Cardiac fibroblast (primary cell): ENCODE measurements around the gene LRRC4C.

Source experiments
- DNase-seq, 2 donors: peaks; one replicate each; pipeline versions ENCODE4 v3.0.0 to v3.0.0-alpha.2; 2010; ENCODE audit warnings: low read depth in 2 of 2
- H3K4me3 ChIP-seq, 2 donors: replicated peaks in 1 of 2; 1 replicate in 1 of 2; 2 replicates in 1 of 2; pipeline ENCODE4 v1.5.1; 2011; ENCODE audit warnings: low read depth in 2 of 2, low read length in 2 of 2, mild to moderate bottlenecking in 2 of 2, moderate library complexity in 1 of 2
- CTCF ChIP-seq: IDR thresholded peaks from one replicate; pipeline ENCODE4 v1.5.1; 2011; ENCODE audit warnings: low read depth, mild to moderate bottlenecking, low read length, inconsistent platforms

The LRRC4C gene

GRCh38 chr11:40337118-40337517 is 1122.3 kb downstream of the LRRC4C start:
- peak; percentile 2 to 5 for DNase-seq

GRCh38 chr11:40328890-40329614 is 1130.4 kb downstream of the LRRC4C start:
- no peak for TF ChIP-seq CTCF
- peak; percentile 98 to 99 for DNase-seq
- H3K4me3 ChIP-seq, result no peak overlapping the region

More at GRCh38 chr11:40337118-40337517, 1122.3 kb downstream of the LRRC4C start:
- TF ChIP-seq CTCF, result no peak
- no peak overlapping the region for H3K4me3 ChIP-seq

GRCh38 chr11:40323241-40323640 is 1136.2 kb downstream of the LRRC4C start:
- H3K4me3 ChIP-seq, result no peak overlapping the region
- no peak for TF ChIP-seq CTCF
- no peak for DNase-seq

GRCh38 chr11:40321537-40321936 is 1137.9 kb downstream of the LRRC4C start:
- no peak overlapping the region for H3K4me3 ChIP-seq
- DNase-seq, result no peak
- TF ChIP-seq CTCF, result no peak

GRCh38 chr11:40316171-40316570 is 1143.3 kb downstream of the LRRC4C start:
- H3K4me3 ChIP-seq, result no peak overlapping the region
- no peak for DNase-seq
- TF ChIP-seq CTCF, result no peak

GRCh38 chr11:40315122-40315521 is 1144.3 kb downstream of the LRRC4C start:
- DNase-seq, result no peak
- no peak for TF ChIP-seq CTCF

GRCh38 chr11:40314327-40314726 is 1145.1 kb downstream of the LRRC4C start:
- DNase-seq, result peak in 1 of 2 donors; percentile 13
- no peak for TF ChIP-seq CTCF
- no peak overlapping the region for H3K4me3 ChIP-seq

More at GRCh38 chr11:40315122-40315521, 1144.3 kb downstream of the LRRC4C start:
- H3K4me3 ChIP-seq, result no peak overlapping the region
